Activated CD4-positive, alpha-beta T cell treated with anti-CD3 and anti-CD28 coated beads for 24 hours (primary cell): Measurements from ENCODE around the gene SPATA17.

ENCODE experiments used
- DNase-seq, 2 donors: peaks; one replicate each; pipeline ENCODE4 v3.0.0-alpha.2; 2020; ENCODE audit warnings: low read depth in 2 of 2

The SPATA17 gene

GRCh38 chr1:217911908-217912307 is 280.8 kb downstream of the SPATA17 start:
- no peak for DNase-seq

GRCh38 chr1:217917281-217917887 is 286.2 kb downstream of the SPATA17 start:
- DNase-seq, result no peak

- no peak for DNase-seq
Observed at GRCh38 chr1:217919683-217920388, 288.7 kb downstream of the SPATA17 start.
